ENCODE data around the gene SLC9A8.
"Not testable (repeated sequence)": the region's sequence is repeated elsewhere in the genome, so short reads cannot be mapped to it uniquely, and the experiment has no call there.

The SLC9A8 gene

DNA sequence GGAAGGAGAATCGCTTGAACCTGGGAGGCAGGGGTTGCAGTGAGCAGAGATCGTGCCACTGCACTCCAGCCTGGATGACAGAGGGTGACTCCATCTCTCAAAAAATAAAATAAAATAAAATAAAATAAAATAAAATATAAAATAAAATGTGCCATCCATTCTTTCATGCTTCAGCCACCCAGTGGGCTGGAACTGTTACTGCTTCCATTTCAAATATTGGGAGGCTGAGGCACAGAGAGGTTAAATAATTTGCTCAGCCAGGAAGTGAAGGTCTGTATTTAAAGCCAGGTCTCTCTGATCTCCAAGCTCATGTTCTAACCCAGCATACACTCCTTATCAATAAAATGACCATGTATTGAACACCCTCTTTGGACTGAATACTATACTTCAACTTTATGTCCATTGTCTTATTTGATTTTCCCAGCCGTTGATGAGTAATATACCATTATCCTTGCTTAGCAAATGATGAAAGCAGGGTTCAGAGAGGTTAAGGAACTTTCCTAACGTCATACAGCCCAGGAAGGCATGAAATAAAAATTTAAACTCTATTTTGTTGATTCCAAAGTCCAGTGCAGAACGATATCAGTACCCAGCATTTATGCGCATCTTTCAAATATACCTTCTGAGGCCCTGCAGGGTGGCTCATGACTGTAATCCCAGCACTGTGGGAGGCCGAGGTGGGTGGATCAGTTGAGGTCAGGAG is 25.8 kb upstream of the SLC9A8 start:
- DNase-seq (ENCODE audit: low read depth in 2 of 2), result no peak

- no peak for DNase-seq (ENCODE audit: low read depth in 2 of 2)
Measured at GRCh38 chr20:49787371-49788357, 25.0 kb upstream of the SLC9A8 start.

GRCh38 chr20:49790077-49790798 is 22.4 kb upstream of the SLC9A8 start:
- no peak for DNase-seq (ENCODE audit: low read depth in 2 of 2)

GRCh38 chr20:49791165-49791564 is 21.5 kb upstream of the SLC9A8 start:
- DNase-seq (ENCODE audit: low read depth in 2 of 2), result no peak

GRCh38 chr20:49792006-49792405 is 20.6 kb upstream of the SLC9A8 start:
- no peak for DNase-seq (ENCODE audit: low read depth in 2 of 2)

DNA sequence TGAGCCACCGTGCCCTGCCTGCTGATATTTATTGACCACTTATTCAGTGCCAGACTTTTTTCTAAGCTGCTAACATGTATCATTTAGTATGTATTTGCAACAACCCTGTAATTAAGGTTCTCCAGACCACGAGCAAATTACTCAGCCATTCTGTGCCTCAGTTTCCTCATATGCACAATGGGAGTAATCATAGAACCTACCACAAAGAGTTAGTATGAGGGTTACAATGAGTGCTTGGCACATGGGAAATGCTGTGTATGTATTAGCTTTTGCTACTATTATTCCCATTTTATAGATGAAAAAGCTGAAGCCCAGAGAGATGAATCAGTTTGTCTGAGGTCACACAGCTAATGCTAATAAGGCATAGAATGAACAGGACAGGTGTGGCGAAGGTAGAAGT is 20.0 kb upstream of the SLC9A8 start:
- no peak for DNase-seq (ENCODE audit: low read depth in 2 of 2)

GRCh38 chr20:49794336-49795134 is 18.1 kb upstream of the SLC9A8 start:
- DNase-seq (ENCODE audit: low read depth in 2 of 2), result no peak

GRCh38 chr20:49795135-49795424 is 17.5 kb upstream of the SLC9A8 start:
- no peak for DNase-seq (ENCODE audit: low read depth in 2 of 2)

GRCh38 chr20:49796600-49797343 is 15.9 kb upstream of the SLC9A8 start:
- no peak for DNase-seq (ENCODE audit: low read depth in 2 of 2)

DNA sequence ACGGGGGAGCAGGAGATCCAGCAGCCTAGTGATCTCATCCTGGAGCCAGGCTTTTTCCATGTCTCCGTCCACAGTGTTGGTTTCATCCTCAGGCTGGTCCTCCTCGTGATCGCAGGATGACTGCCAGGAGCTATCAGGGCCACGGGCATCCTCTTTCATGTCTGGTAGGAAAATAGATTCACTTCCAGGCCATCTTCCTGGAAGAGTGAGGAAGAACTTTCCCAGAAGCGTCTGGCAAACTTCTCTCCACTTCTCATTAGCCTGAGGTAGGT is 15.3 kb upstream of the SLC9A8 start:
- no peak for DNase-seq (ENCODE audit: low read depth in 2 of 2)

GRCh38 chr20:49798718-49799117 is 13.9 kb upstream of the SLC9A8 start:
- no peak for DNase-seq (ENCODE audit: low read depth in 2 of 2)

GRCh38 chr20:49799698-49800097 is 12.9 kb upstream of the SLC9A8 start:
- no peak for DNase-seq (ENCODE audit: low read depth in 2 of 2)

DNA sequence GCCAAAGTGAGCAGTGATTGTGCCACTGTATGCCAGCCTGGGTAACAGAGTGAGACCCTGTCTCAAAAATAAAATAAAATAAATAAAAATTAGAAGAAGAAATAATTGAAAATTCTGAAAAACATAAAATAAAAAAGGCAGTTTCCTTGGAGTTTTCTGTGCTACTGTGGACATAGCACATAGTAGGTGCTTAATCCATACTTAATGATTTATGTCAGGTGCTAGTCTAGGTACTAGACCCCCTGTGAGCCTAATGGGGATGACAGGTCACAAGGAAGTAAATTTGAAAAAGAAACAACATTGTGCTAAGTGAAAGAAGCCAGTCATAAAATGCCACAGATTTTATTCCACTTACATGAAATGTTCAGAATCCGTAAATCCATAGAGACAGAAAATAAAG is 9.2 kb upstream of the SLC9A8 start:
- DNase-seq (ENCODE audit: low read depth in 2 of 2), result no peak

DNA sequence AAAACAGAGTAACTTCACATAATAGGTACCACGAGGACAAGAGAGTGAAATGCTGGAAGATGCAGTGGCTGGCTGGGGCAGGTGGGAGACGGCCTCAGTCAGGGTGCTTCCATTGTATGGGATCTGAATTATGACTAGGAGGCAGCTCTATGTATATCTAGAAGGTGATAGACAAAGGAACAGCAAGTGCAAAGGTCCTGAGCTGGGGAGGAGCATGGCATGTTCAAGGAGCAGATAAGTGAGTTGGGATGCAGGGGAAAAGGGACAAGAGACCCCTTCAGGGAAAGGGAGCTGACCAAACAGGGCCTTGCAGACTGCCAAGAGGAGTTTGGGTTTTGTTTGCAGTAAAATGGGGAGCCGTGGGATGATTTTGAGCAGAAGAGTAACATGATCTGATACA is 8.3 kb upstream of the SLC9A8 start:
- no peak for DNase-seq (ENCODE audit: low read depth in 2 of 2)

DNA sequence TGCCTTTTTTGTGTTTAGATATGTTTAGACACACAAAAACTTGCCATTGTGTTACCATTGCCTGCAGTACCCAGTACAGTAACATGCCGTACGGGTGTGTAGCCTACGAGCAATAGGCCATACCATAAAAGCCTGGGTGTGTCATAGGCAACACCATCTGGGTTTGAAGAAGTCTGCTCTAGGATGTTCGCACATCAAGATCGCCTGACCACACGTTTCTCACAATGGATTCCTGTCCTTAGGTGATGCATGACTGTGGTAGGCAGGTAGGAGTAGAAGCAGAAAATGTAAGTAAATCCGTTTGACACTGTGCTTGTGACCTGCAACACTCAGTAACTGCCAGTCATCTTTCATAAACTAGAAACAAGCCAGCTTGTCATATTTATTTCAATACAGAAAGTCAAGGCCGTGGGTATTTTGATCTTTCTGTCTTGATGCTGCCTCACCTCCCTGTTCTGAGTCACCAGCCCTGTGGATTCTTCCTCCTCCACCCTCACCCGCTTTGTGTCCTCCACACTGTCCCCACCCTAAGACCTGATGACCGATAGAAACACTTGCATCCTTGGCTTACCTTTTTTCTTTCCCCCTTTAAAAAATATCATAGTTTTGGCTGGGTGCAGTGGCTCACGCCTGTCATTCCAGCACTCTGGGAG is 7.3 kb upstream of the SLC9A8 start:
- not testable (repeated sequence) for DNase-seq (ENCODE audit: low read depth in 2 of 2)

DNA sequence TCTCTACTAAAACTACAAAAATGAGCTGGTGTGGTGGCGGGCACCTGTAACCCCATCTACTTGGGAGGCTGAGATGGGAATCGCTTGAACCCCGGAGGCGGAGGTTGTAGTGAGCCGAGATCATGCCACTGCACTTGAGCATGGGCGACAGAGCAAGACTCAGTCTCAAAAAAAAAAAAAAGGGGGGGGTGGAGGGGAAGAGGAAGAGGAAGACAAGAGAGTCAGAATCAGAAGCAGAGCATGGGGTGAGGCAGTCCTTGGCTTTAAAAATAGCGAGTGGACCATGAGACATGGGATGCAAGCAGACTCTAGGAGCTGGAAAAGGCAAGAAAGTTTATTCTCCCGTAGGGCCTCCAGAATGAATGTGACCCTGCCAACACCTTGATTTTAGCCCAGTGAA is 3.9 kb upstream of the SLC9A8 start:
- no peak for DNase-seq (ENCODE audit: low read depth in 2 of 2)

DNA sequence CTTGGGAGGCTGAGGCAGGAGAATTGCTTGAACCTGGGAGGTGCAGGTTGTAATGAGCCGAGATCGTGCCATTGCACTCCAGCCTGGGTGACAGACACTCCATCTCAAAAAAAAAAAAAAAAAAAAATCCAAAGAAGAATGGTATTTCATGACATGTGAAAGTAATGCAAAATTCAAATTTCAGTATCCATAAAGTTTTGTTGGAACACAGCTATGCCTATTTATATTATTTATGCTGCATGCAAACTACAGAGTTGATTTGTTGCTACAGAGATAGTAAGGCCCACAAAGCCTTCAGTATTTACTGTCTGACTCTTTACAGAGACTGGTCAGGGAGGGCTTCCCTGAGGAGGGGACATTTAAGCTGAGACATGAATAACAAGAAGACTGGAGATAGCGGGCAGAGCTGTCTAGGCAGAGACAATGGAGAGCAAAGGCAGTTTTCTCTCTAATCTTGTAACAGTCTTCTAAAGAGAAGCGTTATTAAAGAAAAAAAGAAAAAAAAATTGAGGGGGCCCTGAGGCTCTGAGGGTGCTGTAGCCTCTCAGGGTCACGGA is 2.7 kb upstream of the SLC9A8 start:
- no peak for DNase-seq (ENCODE audit: low read depth in 2 of 2)

DNA sequence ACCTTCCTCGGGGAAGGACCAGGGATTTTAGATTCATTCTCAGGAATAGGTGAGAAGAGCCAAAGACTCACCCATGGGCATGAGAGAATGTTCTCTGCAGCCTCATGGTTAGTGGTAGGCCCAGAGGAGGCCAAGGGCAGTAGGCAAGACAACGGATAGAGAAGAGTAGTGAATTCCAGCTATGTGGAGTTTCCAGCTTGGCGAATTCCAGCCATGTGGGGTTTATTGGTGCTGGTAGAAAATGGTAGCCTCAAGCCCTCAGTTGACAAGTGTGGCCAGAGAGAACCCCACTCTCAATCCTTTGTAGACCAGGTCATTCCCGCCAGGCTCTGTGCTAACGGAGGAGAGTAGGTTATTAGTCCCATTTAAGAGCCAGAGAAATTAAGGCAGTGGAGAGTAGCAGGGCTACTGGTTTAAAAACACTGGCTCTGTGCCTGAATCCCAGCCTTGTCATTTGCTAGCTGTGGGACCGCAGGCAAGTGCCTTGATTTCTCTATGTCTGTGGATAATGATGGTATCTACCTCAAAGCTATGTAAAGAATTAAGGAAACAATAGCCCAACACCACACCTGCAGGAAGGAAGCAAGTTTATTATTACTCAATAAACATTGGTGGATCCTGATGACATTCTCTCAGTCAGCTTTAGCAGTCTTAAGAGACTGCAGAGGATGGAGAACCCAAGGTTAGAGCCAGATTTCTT is 2.0 kb upstream of the SLC9A8 start:
- no peak for DNase-seq (ENCODE audit: low read depth in 2 of 2)

DNA sequence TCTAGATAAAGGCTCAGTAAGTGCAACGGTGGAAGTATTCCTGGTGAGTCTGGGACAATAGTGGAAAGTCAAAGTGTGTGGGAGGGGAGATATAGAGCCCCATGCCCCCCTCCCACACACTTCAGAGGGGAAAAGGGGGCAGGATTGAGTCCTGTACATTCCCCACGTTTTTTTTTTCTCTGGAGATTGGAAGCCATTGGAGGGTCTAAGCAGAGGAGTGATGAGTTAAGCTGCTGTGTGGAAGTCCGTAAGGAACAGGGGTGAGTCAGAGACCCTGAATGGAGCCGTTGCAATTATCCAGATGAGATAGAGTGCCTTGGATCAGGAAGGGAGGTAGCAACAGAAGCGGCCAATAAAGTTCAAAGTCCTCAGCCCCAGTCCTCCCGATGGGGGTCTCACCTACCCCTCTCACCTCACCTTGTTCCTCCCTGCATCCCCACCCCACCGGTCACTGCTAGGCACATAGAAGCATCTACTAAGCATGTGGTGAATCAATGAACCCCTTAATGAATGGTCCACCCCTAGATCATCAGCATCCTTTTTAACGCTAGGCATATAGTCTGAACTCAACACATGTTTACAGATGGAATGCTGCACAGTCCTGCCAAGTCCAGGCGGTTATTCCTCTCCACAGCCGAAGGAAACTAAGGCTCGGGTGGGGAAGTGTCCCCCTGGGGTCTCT is 662 bp upstream of the SLC9A8 start:
- DNase-seq (ENCODE audit: low read depth in 2 of 2), result no peak
